Thymus (tissue), 11 donors: ENCODE results near the gene OS9. TPM values are rescaled to one million over a fixed set of nuclear protein-coding genes. Genes with fewer than 3 reads are reported as not detected.
A peak's percentile ranks its signal among the peaks of the same experiment; 100 is the strongest.

Source experiments
- DNase-seq, 9 donors: peaks; one replicate each; pipeline ENCODE4 v3.0.0-alpha.2; 2013; ENCODE audit warnings: low spot score in 9 of 9, low read depth in 6 of 9, missing footprints in 1 of 9
- H3K27ac ChIP-seq, 2 donors: one replicate each; pipeline ENCODE4 v1.5.1; 2013; ENCODE audit warnings: control low read depth in 1 of 2, low read depth in 1 of 2, low read length in 1 of 2, mild to moderate bottlenecking in 1 of 2, moderate library complexity in 1 of 2
- H3K27me3 ChIP-seq, 2 donors: one replicate each; pipeline ENCODE4 v1.5.1; 2013; ENCODE audit warnings: low read length in 1 of 2; ENCODE audit not compliant: control insufficient read depth in 2 of 2, insufficient read depth in 1 of 2
- H3K36me3 ChIP-seq, 2 donors: one replicate each; pipeline ENCODE4 v1.5.1; 2013; ENCODE audit warnings: low read length in 1 of 2, mild to moderate bottlenecking in 1 of 2, moderate library complexity in 1 of 2; ENCODE audit not compliant: control insufficient read depth in 2 of 2, insufficient read depth in 2 of 2
- H3K4me1 ChIP-seq, 2 donors: one replicate each; pipeline ENCODE4 v1.5.1; 2013; ENCODE audit warnings: low read length in 2 of 2; ENCODE audit not compliant: control insufficient read depth in 2 of 2, insufficient read depth in 2 of 2
- H3K4me3 ChIP-seq, 2 donors: one replicate each; pipeline ENCODE4 v1.5.1; 2013; ENCODE audit warnings: low read length in 2 of 2, control low read depth in 1 of 2, mild to moderate bottlenecking in 1 of 2
- H3K9me3 ChIP-seq, 2 donors: one replicate each; pipeline ENCODE4 v1.5.1; 2013; ENCODE audit warnings: low read length in 1 of 2, mild to moderate bottlenecking in 1 of 2; ENCODE audit not compliant: control insufficient read depth in 2 of 2, insufficient read depth in 1 of 2
- WGBS: extraction: QIAGEN DNeasy Blood & Tissue Kit; methylation state at CpG from one replicate; pipeline ENCODE4 v1.1.7; 2013; 5-methylcytosine and 5-hydroxymethylcytosine counted together
- polyA plus RNA-seq: library from polyadenylated mRNA; stranded (reverse); fragments of 200-250 nt; gene quantifications from one replicate; pipeline ENCODE4 v1.2.3, GENCODE V29; 2013
- total RNA-seq: library from RNA; stranded (reverse); fragments of 120-200 nt; gene quantifications from one replicate; pipeline ENCODE4 v1.2.4, GENCODE V29; 2013
- donor health status: healthy.

Gene OS9
- total and polyA plus RNA-seq, 2 donors: 111 to 166 TPM

DNA sequence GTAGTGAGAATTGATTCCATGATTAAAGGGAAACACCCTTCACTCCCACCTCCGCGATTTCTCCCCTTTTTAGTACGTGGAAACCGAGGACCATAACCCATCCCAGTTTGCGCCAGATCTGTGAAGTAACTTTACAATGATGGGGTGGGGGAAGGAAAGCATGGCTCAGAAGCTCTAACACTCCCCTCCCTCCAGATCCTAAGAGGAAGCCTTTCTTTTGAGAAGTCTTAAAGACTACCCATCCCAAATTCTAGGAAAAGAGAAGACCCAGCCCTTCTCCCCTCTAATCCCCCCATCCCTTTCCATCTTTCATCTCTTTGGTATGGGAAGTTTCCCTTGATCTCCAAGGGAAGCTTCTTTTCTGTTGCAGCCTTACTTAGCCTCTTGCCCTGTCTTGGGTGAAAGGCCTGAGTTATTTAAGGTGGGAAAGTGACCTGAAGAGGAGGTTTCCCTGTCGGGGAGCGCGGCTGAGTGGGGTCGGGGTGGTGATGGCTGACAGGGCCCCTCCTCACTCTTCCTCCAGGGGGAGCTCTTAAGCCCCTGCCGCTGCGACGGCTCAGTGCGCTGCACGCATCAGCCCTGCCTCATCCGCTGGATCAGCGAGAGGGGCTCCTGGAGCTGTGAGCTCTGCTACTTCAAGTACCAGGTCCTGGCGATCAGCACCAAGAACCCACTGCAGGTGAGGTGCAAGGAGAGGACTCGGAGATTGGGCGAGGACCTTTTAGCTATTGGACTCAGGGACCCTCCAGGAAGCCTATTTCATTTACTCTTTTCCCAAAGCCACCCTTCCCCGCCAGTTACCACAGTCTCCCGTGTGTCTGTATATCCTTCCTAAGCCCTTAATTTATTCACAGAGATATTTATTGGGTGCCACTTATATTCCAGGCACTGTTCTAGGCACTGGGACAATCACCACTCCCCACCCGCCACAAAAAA is 62.7 kb downstream of the OS9 start:
- H3K4me3 ChIP-seq: peak overlapping the region; percentile 52 to 88

DNA sequence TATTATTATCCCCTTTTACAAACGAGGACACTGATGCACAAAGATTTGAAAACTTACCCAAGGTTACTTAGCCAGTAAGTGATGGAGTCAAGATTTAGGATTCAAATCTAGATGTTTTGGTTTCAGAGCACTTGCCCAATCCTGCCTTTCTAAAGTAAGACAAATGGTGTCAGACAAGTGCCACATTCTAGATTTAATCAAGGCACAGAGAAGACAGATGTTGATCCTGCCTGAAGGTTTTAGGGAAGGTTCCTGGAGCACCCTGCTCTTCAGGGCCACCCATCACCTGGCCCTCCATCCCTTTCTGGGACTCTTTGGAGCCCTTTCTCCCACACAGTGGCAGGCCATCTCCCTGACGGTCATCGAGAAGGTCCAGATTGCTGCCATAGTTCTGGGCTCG is 63.8 kb downstream of the OS9 start:
- peaks cover 16 to 18% of the 10 kb centered on the region in 2 donors for H3K36me3 ChIP-seq
- WGBS: 98% methylated on average over 4 of the region's 4 CpGs
- H3K4me3 ChIP-seq: no peak overlapping the region
- peaks cover 0 to 2% of the 10 kb centered on the region in 2 donors for H3K9me3 ChIP-seq
- no peak overlapping the region for H3K27ac ChIP-seq
- peaks cover 2 to 16% of the 10 kb centered on the region in 2 donors for H3K27me3 ChIP-seq
- H3K4me1 ChIP-seq: peaks cover 21 to 35% of the 10 kb centered on the region in 2 donors
- no peak for DNase-seq

More for the DNA sequence above, 62.7 kb downstream of the OS9 start:
- Histone ChIP-seq H3K27ac (no peak overlapping the region), H3K27me3 (peaks cover 2 to 14% of the 10 kb centered on the region in 2 donors), H3K9me3 (peaks cover 0 to 2% of the 10 kb centered on the region in 2 donors), H3K36me3 (peaks cover 16 to 18% of the 10 kb centered on the region in 2 donors), H3K4me1 (peaks cover 24 to 41% of the 10 kb centered on the region in 2 donors)
- whole genome bisulfite sequencing: 37% methylated on average over 22 of the region's 22 CpGs
- peak in 4 of 9 donors; percentile 55 to 86 (median 78) for DNase-seq

DNA sequence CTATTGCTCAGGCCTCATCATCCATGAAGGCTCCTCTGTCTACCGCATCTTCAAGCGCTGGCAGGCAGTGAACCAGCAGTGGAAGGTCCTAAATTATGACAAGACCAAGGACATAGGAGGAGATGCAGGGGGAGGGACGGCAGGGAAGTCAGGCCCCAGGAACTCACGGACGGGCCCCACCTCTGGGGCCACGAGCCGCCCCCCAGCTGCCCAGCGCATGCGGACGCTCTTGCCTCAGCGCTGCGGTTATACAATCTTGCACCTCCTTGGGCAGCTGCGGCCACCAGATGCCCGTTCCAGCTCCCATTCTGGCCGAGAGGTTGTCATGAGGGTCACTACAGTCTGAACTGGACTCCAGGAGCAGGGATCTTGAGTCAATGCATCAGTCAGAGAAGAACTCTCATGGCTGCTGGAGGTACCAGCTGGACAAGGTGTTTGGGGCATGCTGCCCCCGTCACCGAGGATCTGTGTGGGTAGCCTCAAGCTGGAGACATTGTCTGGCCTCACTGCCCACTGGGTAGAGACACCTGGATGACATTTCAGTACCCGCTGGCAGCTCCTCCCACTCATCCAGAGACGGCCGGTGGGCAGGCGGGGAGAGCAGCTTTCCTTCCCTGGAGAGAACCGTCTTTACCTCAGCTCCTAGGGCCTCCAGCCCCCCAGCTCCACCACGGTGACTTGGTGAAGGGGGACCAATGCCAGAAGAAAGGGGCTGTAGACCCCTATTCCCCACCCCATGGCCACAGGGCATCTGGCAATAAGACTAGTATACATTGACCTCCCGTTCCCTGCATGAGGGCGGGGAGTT is 64.8 kb downstream of the OS9 start:
- H3K4me3 ChIP-seq: no peak overlapping the region
- no peak overlapping the region for H3K27ac ChIP-seq
- peaks cover 15 to 25% of the 10 kb centered on the region in 2 donors for H3K4me1 ChIP-seq
- peaks cover 0 to 2% of the 10 kb centered on the region in 2 donors for H3K9me3 ChIP-seq
- H3K36me3 ChIP-seq: peaks cover 16 to 18% of the 10 kb centered on the region in 2 donors
- 98% methylated on average over 25 of the region's 25 CpGs for WGBS
- no peak for DNase-seq
- H3K27me3 ChIP-seq: peaks cover 5 to 26% of the 10 kb centered on the region in 2 donors

DNA sequence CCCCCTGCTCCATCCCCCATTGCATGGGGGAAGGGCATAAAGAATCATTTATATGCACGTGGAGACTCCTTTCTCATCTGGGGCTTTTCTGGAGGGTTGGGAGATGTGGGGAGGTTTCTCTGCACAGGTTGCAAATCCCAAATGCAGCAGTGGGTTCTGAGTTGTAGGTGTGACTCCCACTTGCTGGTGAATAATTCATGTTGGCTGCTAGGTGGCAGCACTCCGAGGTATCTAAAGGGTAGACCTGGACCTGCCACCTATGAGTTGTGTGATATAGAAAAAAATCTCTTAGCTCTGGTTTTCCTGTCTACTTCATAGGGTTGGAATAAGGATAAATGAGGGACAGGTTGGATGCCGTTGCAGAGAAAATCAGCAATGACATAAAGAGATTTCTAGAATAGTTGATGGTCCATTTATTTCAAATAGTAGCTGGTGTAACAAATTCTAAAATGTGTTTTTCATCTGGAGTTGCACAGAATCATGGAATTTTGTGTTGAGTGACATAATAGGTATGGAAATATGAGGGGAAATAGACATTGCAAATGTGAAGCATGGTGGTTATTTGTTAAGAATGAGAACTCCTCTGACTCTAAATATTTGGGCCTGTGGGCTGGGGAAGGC is 65.5 kb downstream of the OS9 start:
- no peak overlapping the region for H3K4me3 ChIP-seq
- H3K27me3 ChIP-seq: peaks cover 12 to 33% of the 10 kb centered on the region in 2 donors
- peaks cover 10 to 20% of the 10 kb centered on the region in 2 donors for H3K4me1 ChIP-seq
- H3K36me3 ChIP-seq: peaks cover 16 to 18% of the 10 kb centered on the region in 2 donors
- H3K9me3 ChIP-seq: peaks cover 0 to 2% of the 10 kb centered on the region in 2 donors
- no peak overlapping the region for H3K27ac ChIP-seq
- 42% methylated on average over 3 of the region's 3 CpGs for WGBS
- DNase-seq: peak in 1 of 9 donors; percentile 61

DNA sequence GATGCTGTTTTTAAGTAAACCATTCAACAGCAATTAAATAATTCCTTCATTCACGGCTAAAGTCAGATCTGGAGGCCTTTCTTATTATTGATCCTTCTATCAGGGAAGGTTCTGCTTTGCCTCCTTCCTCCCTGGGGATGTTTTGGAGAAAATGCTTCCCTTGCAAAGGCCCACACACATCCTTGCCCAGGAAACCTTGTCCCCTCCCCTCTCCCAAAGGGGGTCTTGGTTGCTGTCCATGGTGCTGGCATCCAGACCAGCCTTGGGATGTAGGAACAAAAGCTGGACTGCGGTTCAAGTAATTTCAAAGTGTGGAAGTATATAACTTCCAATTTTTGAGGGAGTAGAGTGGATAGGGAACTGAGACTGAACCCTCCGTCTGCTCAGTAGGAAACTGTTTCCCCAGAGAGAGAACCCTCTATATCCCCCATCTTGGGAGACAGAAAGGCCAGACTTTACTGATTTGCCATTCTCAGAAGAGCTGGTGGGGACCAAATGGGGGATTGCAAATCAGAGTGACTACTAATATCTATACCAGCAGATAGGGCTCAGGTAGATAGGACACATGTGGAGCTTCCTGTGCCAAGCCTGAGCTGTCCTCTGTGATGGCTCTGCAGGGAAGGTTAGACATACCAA is 66.5 kb downstream of the OS9 start:
- H3K4me3 ChIP-seq: no peak overlapping the region
- DNase-seq: no peak
- H3K9me3 ChIP-seq: peaks cover 0 to 10% of the 10 kb centered on the region in 2 donors
- 97% methylated on average over 3 of the region's 3 CpGs for WGBS
- H3K27me3 ChIP-seq: peaks cover 19 to 43% of the 10 kb centered on the region in 2 donors
- no peak overlapping the region for H3K27ac ChIP-seq
- H3K36me3 ChIP-seq: peaks cover 16 to 18% of the 10 kb centered on the region in 2 donors
- peaks cover 12 to 27% of the 10 kb centered on the region in 2 donors for H3K4me1 ChIP-seq

DNA sequence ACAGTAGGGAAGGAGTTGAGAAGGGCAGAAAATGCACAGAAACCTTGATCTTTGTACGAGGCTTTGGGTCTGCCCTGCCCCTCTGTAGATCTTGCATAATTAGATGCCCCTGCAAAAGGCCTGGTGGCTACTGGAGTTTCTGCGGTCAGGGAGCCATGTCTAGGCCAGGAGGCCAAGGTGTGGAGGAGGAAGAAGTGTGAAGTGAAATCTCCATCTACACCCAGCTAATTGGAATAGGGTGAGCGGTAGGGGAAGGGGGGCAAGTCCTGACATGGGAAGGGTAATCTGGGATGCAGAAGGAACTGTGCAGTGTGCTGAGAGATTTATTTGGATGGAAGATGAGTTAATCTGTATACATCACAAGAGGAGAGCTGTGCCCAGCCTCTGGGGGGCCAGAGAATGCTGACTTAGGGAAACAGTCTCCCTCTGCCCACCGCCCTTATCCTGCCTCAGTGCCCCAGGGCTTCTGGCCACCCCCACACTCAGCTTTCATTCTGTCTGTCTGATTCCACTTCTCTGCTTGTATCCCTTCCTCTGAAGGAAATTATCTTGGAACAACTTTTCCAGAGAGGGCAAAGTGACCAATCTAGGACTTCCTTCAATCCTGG is 67.6 kb downstream of the OS9 start:
- Histone ChIP-seq H3K9me3 (peaks cover 0 to 16% of the 10 kb centered on the region in 2 donors), H3K4me1 (peaks cover 14 to 28% of the 10 kb centered on the region in 2 donors), H3K27me3 (peaks cover 27 to 44% of the 10 kb centered on the region in 2 donors), H3K27ac (no peak overlapping the region), H3K36me3 (peaks cover 16 to 18% of the 10 kb centered on the region in 2 donors), H3K4me3 (no peak overlapping the region)
- WGBS: 97% methylated on average over 4 of the region's 4 CpGs
- no peak for DNase-seq

DNA sequence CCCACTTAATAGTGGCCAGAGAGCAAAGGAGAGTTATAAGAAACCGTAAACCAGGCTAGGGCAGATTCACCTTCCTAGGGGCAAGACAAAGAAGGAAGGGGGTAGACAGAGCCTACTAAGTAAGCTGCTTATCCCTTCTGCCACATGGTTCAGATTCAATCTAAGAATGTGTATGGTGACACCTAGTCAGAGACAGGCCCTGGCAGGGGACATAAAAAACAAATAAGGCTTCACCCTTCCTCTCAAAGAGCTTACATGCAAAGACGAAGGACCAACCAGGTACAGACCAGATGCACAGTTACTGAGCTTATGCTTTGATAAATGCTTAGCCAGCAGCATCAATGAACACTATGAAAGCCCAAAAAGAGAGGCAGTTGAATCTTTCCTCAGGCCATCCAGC is 68.5 kb downstream of the OS9 start:
- over 99% methylated on average over 2 of the region's 2 CpGs for WGBS
- DNase-seq: no peak
- H3K9me3 ChIP-seq: peaks cover 0 to 14% of the 10 kb centered on the region in 2 donors
- peaks cover 16 to 18% of the 10 kb centered on the region in 2 donors for H3K36me3 ChIP-seq
- H3K4me1 ChIP-seq: peaks cover 10 to 29% of the 10 kb centered on the region in 2 donors
- no peak overlapping the region for H3K4me3 ChIP-seq
- peaks cover 37 to 49% of the 10 kb centered on the region in 2 donors for H3K27me3 ChIP-seq
- H3K27ac ChIP-seq: no peak overlapping the region
